HL-60 (cell line): ENCODE results near the gene CSNK2B.
A peak's percentile ranks its signal among the peaks of the same experiment; 100 is the strongest.

Source experiments
- DNase-seq, 2 experiments: peaks; one replicate each; pipeline ENCODE4 v3.0.0-alpha.2; 2010 to 2020; ENCODE audit warnings: low read depth in 1 of 2, low spot score in 1 of 2
- H3K27ac ChIP-seq: fragments of 250-450 bp; sonication (Bioruptor Pico); replicated peaks from 2 replicates; pipeline ENCODE4 v1.5.1; 2020; ENCODE audit warnings: mild to moderate bottlenecking, moderate library complexity
- H3K27me3 ChIP-seq: fragments of 250-450 bp; sonication (Bioruptor Pico); 2 replicates; pipeline ENCODE4 v1.5.1; 2021; ENCODE audit warnings: mild to moderate bottlenecking, moderate library complexity; ENCODE audit not compliant: insufficient read depth, poor library complexity, severe bottlenecking
- H3K4me3 ChIP-seq: replicated peaks from 2 replicates; pipeline ENCODE4 v1.5.1; 2011; ENCODE audit warnings: mild to moderate bottlenecking, control low read depth, low read length; ENCODE audit not compliant: insufficient read depth
- CTCF ChIP-seq: IDR thresholded peaks from one replicate; pipeline ENCODE4 v1.5.1; 2011; ENCODE audit warnings: low read length, control low read depth, inconsistent platforms; ENCODE audit not compliant: insufficient read depth
- GABPA ChIP-seq: IDR thresholded peaks from 2 replicates; pipeline ENCODE4 v1.6.1; 2012; ENCODE audit warnings: low read depth
- POLR2AphosphoS5 ChIP-seq: IDR thresholded peaks from 2 replicates; pipeline ENCODE4 v1.6.1; 2012; ENCODE audit warnings: low read depth
- REST ChIP-seq: IDR thresholded peaks from 2 replicates; pipeline ENCODE4 v1.6.1; 2012; ENCODE audit warnings: low read depth; ENCODE audit not compliant: insufficient replicate concordance
- SPI1 ChIP-seq: IDR thresholded peaks from 2 replicates; pipeline ENCODE4 v1.6.1; 2012; ENCODE audit warnings: low read depth, mild to moderate bottlenecking, borderline replicate concordance

The CSNK2B gene

GRCh38 chr6:31677955-31678354 is 12.1 kb downstream of the CSNK2B start:
- Histone ChIP-seq H3K27ac (no peak overlapping the region), H3K4me3 (no peak overlapping the region), H3K27me3 (no peaks in the 10 kb centered on the region)
- TF ChIP-seq SPI1 (no peak), GABPA (no peak), CTCF (no peak), POLR2AphosphoS5 (no peak), REST (no peak)
- DNase-seq = no peak

- Histone ChIP-seq H3K4me3 (peak within 1 kb of the TSS; percentile 43), H3K27ac (peak within 1 kb of the TSS; percentile 29; the same call in 1 of the 2 replicates), H3K27me3 (no peaks in the 10 kb centered on the region)
- TF ChIP-seq SPI1 = peak; percentile 14; the same call in 1 of the 2 replicates
- TF ChIP-seq REST = no peak
- peak; percentile 31 for TF ChIP-seq CTCF
- TF ChIP-seq GABPA = no peak
- no peak for TF ChIP-seq POLR2AphosphoS5
- peak; percentile 74 to 81 for DNase-seq
These were observed 14.6 kb downstream of the CSNK2B start, which contains the start of gene LY6G5C for GRCh38 chr6:31680226-31681134. Gene LY6G5C, minus strand, starts transcription at chr6:31681067. Its CDS starts 694 bp downstream, at chr6:31680373.

GRCh38 chr6:31681135-31681671 is 15.3 kb downstream of the CSNK2B start:
- Histone ChIP-seq H3K27ac (peak overlapping the region; percentile 29; the same call in 1 of the 2 replicates), H3K27me3 (no peaks in the 10 kb centered on the region), H3K4me3 (peak overlapping the region; percentile 43)
- peak; percentile 35 to 61 for DNase-seq
- no peak for TF ChIP-seq CTCF
- TF ChIP-seq GABPA = no peak
- TF ChIP-seq SPI1 = no peak
